ENCODE data around the gene TRMT10C.
"Not testable (repeated sequence)": the region's sequence is repeated elsewhere in the genome, so short reads cannot be mapped to it uniquely, and the experiment has no call there.

- TF ChIP-seq CTCF (IDR thresholded peaks at IDR 0.05 in 2 of 3, conservative IDR thresholded peaks at IDR 0.05 in 1 of 3; ENCODE audit: insufficient read depth in 2 of 3, low read depth in 1 of 3, low read length in 3 of 3); ZBTB26 (CRISPR knock-in tag; IDR thresholded peaks at IDR 0.05); RFX5 (IDR thresholded peaks at IDR 0.05; ENCODE audit: low read depth, low read length); UBTF (IDR thresholded peaks at IDR 0.05; ENCODE audit: borderline replicate concordance in 1 of 2, low read depth in 2 of 2, low read length in 2 of 2); NFXL1 (CRISPR knock-in tag; IDR thresholded peaks at IDR 0.05): not testable (repeated sequence)
Observed at GRCh38 chr3:101551359-101552081, 10.1 kb upstream of the TRMT10C start.
